Measurements from ENCODE around the gene HSP90AA1.

GRCh38 chr14:102074415-102074964, 12.4 kb downstream of the HSP90AA1 start:
- no peak for TF ChIP-seq POLR2A (IDR thresholded peaks at IDR 0.05)
- TF ChIP-seq CTCF (IDR thresholded peaks at IDR 0.05 in 8 of 11, conservative IDR thresholded peaks at IDR 0.05 in 3 of 11) = no peak

Data from spleen (tissue), 7 donors.